Suprapubic skin (tissue), 3 donors: ENCODE data around the gene ZBTB22.

ENCODE experiments used
- CTCF ChIP-seq, 2 donors: fragments of 200-600 bp in 1 of 2; fragments of 450-650 bp in 1 of 2; sonication (generic) in 1 of 2; IDR thresholded peaks; one replicate each; pipeline ENCODE4 v1.5.1; 2016 to 2019; ENCODE audit warnings: antibody characterized with exemption in 2 of 2, mild to moderate bottlenecking in 1 of 2, moderate library complexity in 1 of 2
- POLR2AphosphoS5 ChIP-seq, 3 donors: sonication (generic); formaldehyde crosslinking; IDR thresholded peaks; one replicate each; pipeline ENCODE4 v1.6.1; 2017; ENCODE audit warnings: antibody characterized with exemption in 3 of 3

- TF ChIP-seq POLR2AphosphoS5 (IDR thresholded peaks at IDR 0.05) (peak; percentile 97 to 98 (median 98)), CTCF (IDR thresholded peaks at IDR 0.05) (no peak)
Measured at GRCh38 chr6:33271468-33272274, 45.9 kb downstream of the ZBTB22 start, which contains the start of the genes RPS18 and VPS52.
